ENCODE results near the gene PTPRT. TPM values are rescaled to one million over a fixed set of nuclear protein-coding genes. Genes with fewer than 3 reads are reported as not detected.

PTPRT gene
- total and polyA plus RNA-seq, 2 experiments from 2014 or later = not detected

GRCh38 chr20:42483730-42484303 is 705.9 kb downstream of the PTPRT start:
- H3K4me3 Mint-ChIP-seq = no peak overlapping the region
- H3K36me3 Mint-ChIP-seq (ENCODE audit: low read depth) = peaks cover 36% of the 10 kb centered on the region
- H3K36me3 ChIP-seq (ENCODE audit: insufficient read depth) = peaks cover 12% of the 10 kb centered on the region; the same call in 1 of the 2 replicates
- H3K4me1 Mint-ChIP-seq = no peaks in the 10 kb centered on the region
- H2AFZ ChIP-seq = no peak overlapping the region
- DNase-seq (ENCODE audit: low spot score) (peak; percentile 2), ATAC-seq (peak; percentile 63; the same call in 2 of the 3 replicates)
- no peak overlapping the region for H3K4me3 ChIP-seq
- H3K27me3 ChIP-seq (ENCODE audit: insufficient read depth) = no peaks in the 10 kb centered on the region
- no peak overlapping the region for H3K27ac Mint-ChIP-seq
- H3F3A ChIP-seq (replicated peaks; ENCODE audit: low read depth) = no peaks in the 10 kb centered on the region
- H3K79me2 ChIP-seq (replicated peaks; ENCODE audit: insufficient read depth) = no peaks in the 10 kb centered on the region
- no peaks in the 10 kb centered on the region for H4K20me1 ChIP-seq (replicated peaks; ENCODE audit: insufficient read depth)
- no peak overlapping the region for H3K27ac ChIP-seq (ENCODE audit: low read depth)
- peaks cover 100% of the 10 kb centered on the region for H3K9me3 Mint-ChIP-seq
- H3K4me1 ChIP-seq (ENCODE audit: insufficient read depth) = no peaks in the 10 kb centered on the region
- no peak overlapping the region for H3K4me2 ChIP-seq
- H3K27me3 Mint-ChIP-seq (ENCODE audit: insufficient read depth, low read depth, poor library complexity) = peaks cover 3% of the 10 kb centered on the region
- no peak for TF ChIP-seq POLR2AphosphoS5 (IDR thresholded peaks at IDR 0.05; ENCODE audit: low read depth)
- peak; percentile 5 to 32; a peak in 1 of 4 replicates for TF ChIP-seq CTCF (conservative IDR thresholded peaks at IDR 0.05; ENCODE audit: low read depth in 2 of 2)
- no peaks in the 10 kb centered on the region for H3K9me2 ChIP-seq (ENCODE audit: insufficient read depth)

GRCh38 chr20:42482808-42483207 is 706.9 kb downstream of the PTPRT start:
- no peaks in the 10 kb centered on the region for H3K4me1 Mint-ChIP-seq
- no peak for DNase-seq (ENCODE audit: low spot score)
- H4K20me1 ChIP-seq (replicated peaks; ENCODE audit: insufficient read depth) = no peaks in the 10 kb centered on the region
- H3K27ac Mint-ChIP-seq = no peak overlapping the region
- no peaks in the 10 kb centered on the region for H3K27me3 ChIP-seq (ENCODE audit: insufficient read depth)
- no peaks in the 10 kb centered on the region for H3K79me2 ChIP-seq (replicated peaks; ENCODE audit: insufficient read depth)
- H3K27me3 Mint-ChIP-seq (ENCODE audit: insufficient read depth, low read depth, poor library complexity) = peaks cover 6% of the 10 kb centered on the region
- no peak for TF ChIP-seq STAT1 (IDR thresholded peaks at IDR 0.05; ENCODE audit: unreplicated experiment)
- no peak for TF ChIP-seq EZH2 (IDR thresholded peaks at IDR 0.05; ENCODE audit: low read depth, unreplicated experiment)
- TF ChIP-seq CTCF (conservative IDR thresholded peaks at IDR 0.05; ENCODE audit: low read depth in 2 of 2) = no peak
- no peak for TF ChIP-seq ETS1 (IDR thresholded peaks at IDR 0.05)
- no peak for TF ChIP-seq NANOG (IDR thresholded peaks at IDR 0.05; ENCODE audit: borderline replicate concordance)
- TF ChIP-seq REST (IDR thresholded peaks at IDR 0.05; ENCODE audit: unreplicated experiment) = no peak
- no peak for TF ChIP-seq CREB1 (CRISPR knock-in tag; IDR thresholded peaks at IDR 0.05; ENCODE audit: low read depth)
- ATAC-seq = no peak
- no peak overlapping the region for H3K27ac ChIP-seq (ENCODE audit: low read depth)
- no peaks in the 10 kb centered on the region for H3K9me2 ChIP-seq (ENCODE audit: insufficient read depth)
- H3K4me3 Mint-ChIP-seq = no peak overlapping the region
- no peak overlapping the region for H2AFZ ChIP-seq
- H3K9me3 Mint-ChIP-seq = peaks cover 100% of the 10 kb centered on the region
- H3K36me3 ChIP-seq (ENCODE audit: insufficient read depth) = peaks cover 15% of the 10 kb centered on the region; the same call in 1 of the 2 replicates
- H3F3A ChIP-seq (replicated peaks; ENCODE audit: low read depth) = no peaks in the 10 kb centered on the region
- H3K4me3 ChIP-seq = no peak overlapping the region
- no peaks in the 10 kb centered on the region for H3K4me1 ChIP-seq (ENCODE audit: insufficient read depth)
- peaks cover 42% of the 10 kb centered on the region for H3K36me3 Mint-ChIP-seq (ENCODE audit: low read depth)
- H3K4me2 ChIP-seq = no peak overlapping the region
